ENCODE results near the gene MLPH.

The MLPH gene

GRCh38 chr2:237572742-237573101 lies 85.7 kb downstream of the MLPH start:
- H3K9me3 ChIP-seq (ENCODE audit: insufficient read depth, low read length, severe bottlenecking): no peaks in the 10 kb centered on the region
- DNase-seq (no peak), ATAC-seq (ENCODE audit: insufficient read depth, low read depth) (no peak)
- H2AFZ ChIP-seq (ENCODE audit: low read depth, low read length): no peak overlapping the region
- no peak overlapping the region for H3K4me2 ChIP-seq (ENCODE audit: insufficient read depth, low read length)
- no peak overlapping the region for H3K4me3 ChIP-seq (ENCODE audit: low read depth in 1 of 2, low read length in 2 of 2)
- no peaks in the 10 kb centered on the region for H4K20me1 ChIP-seq (ENCODE audit: insufficient read depth, low read length)
- TF ChIP-seq CTCF (IDR thresholded peaks at IDR 0.05; ENCODE audit: borderline replicate concordance, extremely low read depth, low read length, poor library complexity, severe bottlenecking) (no peak), EZH2 (IDR thresholded peaks at IDR 0.05; ENCODE audit: borderline replicate concordance, low read depth, low read length, severe bottlenecking) (no peak)
- no peak overlapping the region for H3K9ac ChIP-seq (ENCODE audit: low read depth, low read length)
- no peaks in the 10 kb centered on the region for H3K27me3 ChIP-seq (ENCODE audit: insufficient read depth, low read length, poor library complexity)
- H3K36me3 ChIP-seq (ENCODE audit: insufficient read depth, low read length): no peaks in the 10 kb centered on the region
- no peaks in the 10 kb centered on the region for H3K79me2 ChIP-seq (ENCODE audit: insufficient read depth, low read length)
- no peak overlapping the region for H3K27ac ChIP-seq (ENCODE audit: low read length)
- no peaks in the 10 kb centered on the region for H3K4me1 ChIP-seq (ENCODE audit: insufficient read depth, low read length)

GRCh38 chr2:237573721-237574415 lies 86.8 kb downstream of the MLPH start:
- H4K20me1 ChIP-seq (ENCODE audit: insufficient read depth, low read length): no peaks in the 10 kb centered on the region
- H3K27ac ChIP-seq (ENCODE audit: low read length): no peak overlapping the region
- TF ChIP-seq EZH2 (IDR thresholded peaks at IDR 0.05; ENCODE audit: borderline replicate concordance, low read depth, low read length, severe bottlenecking) (no peak), CTCF (IDR thresholded peaks at IDR 0.05; ENCODE audit: borderline replicate concordance, extremely low read depth, low read length, poor library complexity, severe bottlenecking) (no peak)
- no peaks in the 10 kb centered on the region for H3K36me3 ChIP-seq (ENCODE audit: insufficient read depth, low read length)
- H3K79me2 ChIP-seq (ENCODE audit: insufficient read depth, low read length): no peaks in the 10 kb centered on the region
- H3K9me3 ChIP-seq (ENCODE audit: insufficient read depth, low read length, severe bottlenecking): no peaks in the 10 kb centered on the region
- no peak overlapping the region for H3K9ac ChIP-seq (ENCODE audit: low read depth, low read length)
- no peak overlapping the region for H3K4me2 ChIP-seq (ENCODE audit: insufficient read depth, low read length)
- no peaks in the 10 kb centered on the region for H3K27me3 ChIP-seq (ENCODE audit: insufficient read depth, low read length, poor library complexity)
- H3K4me1 ChIP-seq (ENCODE audit: insufficient read depth, low read length): no peaks in the 10 kb centered on the region
- no peak for ATAC-seq (ENCODE audit: insufficient read depth, low read depth)
- DNase-seq: no peak
- H3K4me3 ChIP-seq (ENCODE audit: low read depth in 1 of 2, low read length in 2 of 2): no peak overlapping the region
- H2AFZ ChIP-seq (ENCODE audit: low read depth, low read length): no peak overlapping the region

- DNase-seq: no peak
- Histone ChIP-seq H4K20me1 (ENCODE audit: insufficient read depth, low read length) (no peaks in the 10 kb centered on the region), H3K9ac (ENCODE audit: low read depth, low read length) (no peak overlapping the region), H3K4me2 (ENCODE audit: insufficient read depth, low read length) (no peak overlapping the region), H3K9me3 (ENCODE audit: insufficient read depth, low read length, severe bottlenecking) (no peaks in the 10 kb centered on the region), H2AFZ (ENCODE audit: low read depth, low read length) (no peak overlapping the region), H3K4me3 (ENCODE audit: low read depth in 1 of 2, low read length in 2 of 2) (no peak overlapping the region), H3K79me2 (ENCODE audit: insufficient read depth, low read length) (no peaks in the 10 kb centered on the region), H3K36me3 (ENCODE audit: insufficient read depth, low read length) (no peaks in the 10 kb centered on the region), H3K4me1 (ENCODE audit: insufficient read depth, low read length) (no peaks in the 10 kb centered on the region), H3K27me3 (ENCODE audit: insufficient read depth, low read length, poor library complexity) (no peaks in the 10 kb centered on the region), H3K27ac (ENCODE audit: low read length) (no peak overlapping the region)
- no peak for ATAC-seq (ENCODE audit: insufficient read depth, low read depth)
- no peak for TF ChIP-seq EZH2 (IDR thresholded peaks at IDR 0.05; ENCODE audit: borderline replicate concordance, low read depth, low read length, severe bottlenecking)
- no peak for TF ChIP-seq CTCF (IDR thresholded peaks at IDR 0.05; ENCODE audit: borderline replicate concordance, extremely low read depth, low read length, poor library complexity, severe bottlenecking)
These were observed 87.4 kb downstream of the MLPH start for GRCh38 chr2:237574467-237574866.

Data from DND-41 (cell line).